Measurements from ENCODE around the gene LRRTM4. TPM values are rescaled to one million over a fixed set of nuclear protein-coding genes. Genes with fewer than 3 reads are reported as not detected.

Gene LRRTM4
- total RNA-seq, 3 donors from 2014 or later (not counting 1 experiment from before 2014, with no cell fraction given), result not detected

DNA sequence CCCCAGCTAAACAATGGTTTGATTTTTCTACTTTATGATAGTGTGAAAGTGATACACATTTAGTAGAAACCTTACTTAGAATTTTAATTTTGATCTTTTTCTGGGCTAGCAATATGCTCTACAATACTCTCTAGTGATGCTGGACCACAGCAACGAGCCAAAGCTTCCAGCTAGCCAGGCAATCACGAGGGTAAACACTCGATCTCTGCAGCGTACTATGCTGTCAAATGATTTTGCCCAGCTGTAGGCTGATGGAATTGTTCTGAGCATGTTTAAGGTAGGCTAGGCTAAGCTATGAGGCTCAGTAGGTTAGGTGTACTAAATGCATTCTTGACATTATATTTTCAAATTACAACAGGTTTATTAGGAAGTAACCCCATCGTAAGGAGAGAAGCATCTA, 207.5 kb downstream of the LRRTM4 start:
- H3K9me3 Mint-ChIP-seq, result peaks cover 14 to 16% of the 10 kb centered on the region in 2 donors
- Histone ChIP-seq H3K27me3 (ENCODE audit: control insufficient read depth, insufficient read depth, low read length) (no peaks in the 10 kb centered on the region), H3K27ac (ENCODE audit: low read length) (no peak overlapping the region), H3K4me3 (ENCODE audit: low read length) (no peak overlapping the region), H3K9me3 (ENCODE audit: control insufficient read depth, insufficient read depth, low read length) (peaks cover 7% of the 10 kb centered on the region), H3K36me3 (ENCODE audit: control insufficient read depth, insufficient read depth, low read length) (no peaks in the 10 kb centered on the region), H3K4me1 (ENCODE audit: control insufficient read depth, insufficient read depth, low read length) (no peaks in the 10 kb centered on the region)
- no peaks in the 10 kb centered on the region for H3K4me1 Mint-ChIP-seq
- no peak overlapping the region for H3K27ac Mint-ChIP-seq
- no peak for DNase-seq
- intact Hi-C loops (cut with micrococcal nuclease), result no loop called here
- no peak overlapping the region for H3K4me3 Mint-ChIP-seq
- 53% methylated on average over 4 of the region's 5 CpGs for WGBS (ENCODE audit: insufficient coverage)
- peaks cover 7% of the 10 kb centered on the region for H3K36me3 Mint-ChIP-seq
- ATAC-seq, result no peak
- TF ChIP-seq CTCF (IDR thresholded peaks at IDR 0.05), result no peak
- H3K27me3 Mint-ChIP-seq (ENCODE audit: low read depth in 2 of 2), result no peaks in the 10 kb centered on the region

- DNase-seq, result no peak
- Histone ChIP-seq H3K27me3 (ENCODE audit: control insufficient read depth, insufficient read depth, low read length) (no peaks in the 10 kb centered on the region), H3K9me3 (ENCODE audit: control insufficient read depth, insufficient read depth, low read length) (peaks cover 3% of the 10 kb centered on the region), H3K36me3 (ENCODE audit: control insufficient read depth, insufficient read depth, low read length) (no peaks in the 10 kb centered on the region), H3K4me3 (ENCODE audit: low read length) (no peak overlapping the region), H3K4me1 (ENCODE audit: control insufficient read depth, insufficient read depth, low read length) (no peaks in the 10 kb centered on the region), H3K27ac (ENCODE audit: low read length) (no peak overlapping the region)
- Mint-ChIP-seq H3K9me3 (peaks cover 17 to 18% of the 10 kb centered on the region in 2 donors), H3K36me3 (peaks cover 7% of the 10 kb centered on the region), H3K4me1 (no peaks in the 10 kb centered on the region), H3K27me3 (ENCODE audit: low read depth in 2 of 2) (no peaks in the 10 kb centered on the region), H3K27ac (no peak overlapping the region), H3K4me3 (no peak overlapping the region)
- 60% methylated on average over 3 of the region's 3 CpGs for WGBS (ENCODE audit: insufficient coverage)
- ATAC-seq, result no peak
- intact Hi-C loops (cut with micrococcal nuclease), result no loop called here
- no peak for TF ChIP-seq CTCF (IDR thresholded peaks at IDR 0.05)
Measured at GRCh38 chr2:77310416-77310815, 211.8 kb downstream of the LRRTM4 start.

GRCh38 chr2:77309725-77310124, 212.5 kb downstream of the LRRTM4 start:
- Histone ChIP-seq H3K27ac (ENCODE audit: low read length) (no peak overlapping the region), H3K4me3 (ENCODE audit: low read length) (no peak overlapping the region), H3K4me1 (ENCODE audit: control insufficient read depth, insufficient read depth, low read length) (no peaks in the 10 kb centered on the region), H3K36me3 (ENCODE audit: control insufficient read depth, insufficient read depth, low read length) (no peaks in the 10 kb centered on the region), H3K9me3 (ENCODE audit: control insufficient read depth, insufficient read depth, low read length) (peaks cover 3% of the 10 kb centered on the region), H3K27me3 (ENCODE audit: control insufficient read depth, insufficient read depth, low read length) (no peaks in the 10 kb centered on the region)
- no peak overlapping the region for H3K4me3 Mint-ChIP-seq
- no peaks in the 10 kb centered on the region for H3K4me1 Mint-ChIP-seq
- no peak for TF ChIP-seq CTCF (IDR thresholded peaks at IDR 0.05)
- DNase-seq, result no peak
- ATAC-seq, result no peak
- intact Hi-C loops (cut with micrococcal nuclease), result no loop called here
- no peak overlapping the region for H3K27ac Mint-ChIP-seq
- no CpG with 5 or more reads among the region's 2 CpGs for WGBS (ENCODE audit: insufficient coverage)
- peaks cover 17 to 18% of the 10 kb centered on the region in 2 donors for H3K9me3 Mint-ChIP-seq
- H3K27me3 Mint-ChIP-seq (ENCODE audit: low read depth in 2 of 2), result no peaks in the 10 kb centered on the region
- H3K36me3 Mint-ChIP-seq, result peaks cover 7% of the 10 kb centered on the region

DNA sequence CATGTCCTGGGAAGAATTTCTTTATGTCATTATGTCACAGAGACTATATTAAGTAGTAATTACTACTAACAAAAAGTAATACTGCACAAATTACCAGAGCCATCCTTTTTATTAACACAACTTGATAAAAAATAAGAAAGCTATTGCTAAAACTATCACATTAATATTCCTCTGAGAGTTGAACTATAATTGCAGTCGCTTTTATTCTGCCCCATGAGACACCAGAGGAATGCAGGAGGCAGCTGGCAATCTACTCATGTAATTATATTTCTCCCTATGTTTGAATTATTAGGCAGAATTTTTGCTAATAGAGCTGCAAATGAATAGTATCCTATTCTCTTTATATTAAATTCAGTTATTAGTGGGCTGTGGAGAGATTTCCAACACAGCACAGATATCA, 220.7 kb downstream of the LRRTM4 start:
- Histone ChIP-seq H3K9me3 (ENCODE audit: control insufficient read depth, insufficient read depth, low read length) (no peaks in the 10 kb centered on the region), H3K4me1 (ENCODE audit: control insufficient read depth, insufficient read depth, low read length) (no peaks in the 10 kb centered on the region), H3K27me3 (ENCODE audit: control insufficient read depth, insufficient read depth, low read length) (no peaks in the 10 kb centered on the region), H3K4me3 (ENCODE audit: low read length) (no peak overlapping the region), H3K27ac (ENCODE audit: low read length) (no peak overlapping the region), H3K36me3 (ENCODE audit: control insufficient read depth, insufficient read depth, low read length) (no peaks in the 10 kb centered on the region)
- ATAC-seq (no peak), DNase-seq (no peak)
- Mint-ChIP-seq H3K27ac (no peak overlapping the region), H3K27me3 (ENCODE audit: low read depth in 2 of 2) (no peaks in the 10 kb centered on the region), H3K36me3 (no peaks in the 10 kb centered on the region), H3K4me3 (no peak overlapping the region), H3K4me1 (no peaks in the 10 kb centered on the region), H3K9me3 (peaks cover 7 to 9% of the 10 kb centered on the region in 2 donors)
- no peak for TF ChIP-seq CTCF (IDR thresholded peaks at IDR 0.05)
- intact Hi-C loops (cut with micrococcal nuclease), result no loop called here
- 100% methylated on average over 1 of the region's 1 CpG for whole genome bisulfite sequencing (ENCODE audit: insufficient coverage)

Measured in natural killer cell (primary cell).